ENCODE results near the gene SNCAIP. TPM values are rescaled to one million over a fixed set of nuclear protein-coding genes. Genes with fewer than 3 reads are reported as not detected.

The SNCAIP gene
- total and polyA plus RNA-seq, 7 donors = 0.18 to 0.87 (median 0.38) TPM

GRCh38 chr5:122498163-122498562, 186.1 kb downstream of the SNCAIP start:
- ATAC-seq (no peak), DNase-seq (no peak)
- Histone ChIP-seq H3K36me3 (ENCODE audit: insufficient read depth in 1 of 2, low read depth in 1 of 2) (no peaks in the 10 kb centered on the region), H3K9me3 (no peaks in the 10 kb centered on the region), H3K4me1 (no peaks in the 10 kb centered on the region), H3K27me3 (ENCODE audit: insufficient read depth in 3 of 3, low read length in 2 of 3) (no peaks in the 10 kb centered on the region), H3K4me3 (no peak overlapping the region), H3K27ac (no peak overlapping the region)
- no peak for TF ChIP-seq CTCF (IDR thresholded peaks at IDR 0.05)
- WGBS, 3 donors = 22 to 40% (median 30%) methylated on average over 2 of the region's 2 CpGs
- intact Hi-C loops (cut with DNase I) = no loop called here

- Histone ChIP-seq H3K27me3 (ENCODE audit: insufficient read depth in 3 of 3, low read length in 2 of 3) (no peaks in the 10 kb centered on the region), H3K9me3 (no peaks in the 10 kb centered on the region), H3K4me3 (no peak overlapping the region), H3K4me1 (no peaks in the 10 kb centered on the region), H3K36me3 (ENCODE audit: insufficient read depth in 1 of 2, low read depth in 1 of 2) (no peaks in the 10 kb centered on the region), H3K27ac (no peak overlapping the region)
- DNase-seq (no peak), ATAC-seq (no peak)
- intact Hi-C loops (cut with DNase I) = no loop called here
- no peak for TF ChIP-seq CTCF (IDR thresholded peaks at IDR 0.05)
Measured at GRCh38 chr5:122499585-122499984, 187.5 kb downstream of the SNCAIP start.

GRCh38 chr5:122500245-122501088, 188.4 kb downstream of the SNCAIP start:
- peak; percentile 36 to 76 (median 39) for ATAC-seq
- WGBS, 3 donors = 23 to 30% (median 24%) methylated on average over 12 of the region's 12 CpGs
- peak in 1 of 2 donors; percentile 13 for DNase-seq
- H3K36me3 ChIP-seq (ENCODE audit: insufficient read depth in 1 of 2, low read depth in 1 of 2) = no peaks in the 10 kb centered on the region
- no peaks in the 10 kb centered on the region for H3K27me3 ChIP-seq (ENCODE audit: insufficient read depth in 3 of 3, low read length in 2 of 3)
- H3K27ac ChIP-seq = no peak overlapping the region
- no peaks in the 10 kb centered on the region for H3K4me1 ChIP-seq
- peak; percentile 35 for TF ChIP-seq CTCF (IDR thresholded peaks at IDR 0.05)
- no peak overlapping the region for H3K4me3 ChIP-seq
- intact Hi-C loops (cut with DNase I) = loop anchor here (5.0 to 10.0 kb wide), 2 partner anchors 872 to 874 kb away; no protein-coding TSS in a partner anchor
- H3K9me3 ChIP-seq = no peaks in the 10 kb centered on the region

GRCh38 chr5:122501089-122501435, 189.0 kb downstream of the SNCAIP start:
- WGBS, 3 donors = 9 to 21% (median 10%) methylated on average over 2 of the region's 2 CpGs
- H3K4me3 ChIP-seq = no peak overlapping the region

More at GRCh38 chr5:122501089-122501435, 189.0 kb downstream of the SNCAIP start:
- TF ChIP-seq CTCF (IDR thresholded peaks at IDR 0.05) = no peak
- H3K27me3 ChIP-seq (ENCODE audit: insufficient read depth in 3 of 3, low read length in 2 of 3) = no peaks in the 10 kb centered on the region
- no peaks in the 10 kb centered on the region for H3K36me3 ChIP-seq (ENCODE audit: insufficient read depth in 1 of 2, low read depth in 1 of 2)
- intact Hi-C loops (cut with DNase I) = loop anchor here (5.0 to 10.0 kb wide), 2 partner anchors 871 to 874 kb away; no protein-coding TSS in a partner anchor
- no peaks in the 10 kb centered on the region for H3K9me3 ChIP-seq
- no peak for ATAC-seq
- no peak for DNase-seq
- H3K27ac ChIP-seq = no peak overlapping the region
- H3K4me1 ChIP-seq = no peaks in the 10 kb centered on the region
